Head of caudate nucleus (tissue), 42 donors: ENCODE measurements around the gene FGFRL1.

ENCODE experiments used
- DNase-seq, 42 donors: peaks; one replicate each; pipeline versions ENCODE4 v3.0.0 to v3.0.0-alpha.2; 2020 to 2021; ENCODE audit warnings: mixed read lengths in 7 of 42
- intact Hi-C: fragments of 100-400 bp; cut with DNase I; formaldehyde crosslinking; loops from one replicate; pipeline ENCODE4 v1.15.0; 2022

Gene FGFRL1

GRCh38 chr4:1027915-1028238 lies 16.5 kb downstream of the FGFRL1 start:
- intact Hi-C loops: no loop called here
- DNase-seq: no peak

- DNase-seq: no peak
- intact Hi-C loops: no loop called here
These were observed 17.3 kb downstream of the FGFRL1 start for GRCh38 chr4:1028574-1029220.

GRCh38 chr4:1029529-1029928 lies 18.1 kb downstream of the FGFRL1 start:
- no peak for DNase-seq
- intact Hi-C loops: no loop called here

- DNase-seq: no peak
- intact Hi-C loops: no loop called here
These were observed 18.6 kb downstream of the FGFRL1 start for GRCh38 chr4:1030031-1030430.

- no peak for DNase-seq
- intact Hi-C loops: no loop called here
These were observed 19.1 kb downstream of the FGFRL1 start for GRCh38 chr4:1030559-1030958.

GRCh38 chr4:1031346-1031745 lies 19.9 kb downstream of the FGFRL1 start:
- DNase-seq: no peak
- intact Hi-C loops: no loop called here

GRCh38 chr4:1031956-1032795 lies 20.8 kb downstream of the FGFRL1 start:
- DNase-seq: peak in 1 of 42 donors; percentile 46

GRCh38 chr4:1032861-1033260 lies 21.4 kb downstream of the FGFRL1 start:
- no peak for DNase-seq
- intact Hi-C loops: no loop called here

More at GRCh38 chr4:1031956-1032795, 20.8 kb downstream of the FGFRL1 start:
- intact Hi-C loops: no loop called here

GRCh38 chr4:1033840-1034551 lies 22.6 kb downstream of the FGFRL1 start:
- peak; percentile 17 to 85 (median 67) for DNase-seq
- intact Hi-C loops: loop anchor here (2.0 kb wide), 1 partner anchor 19 kb away; no protein-coding TSS in a partner anchor

GRCh38 chr4:1035510-1035909 lies 24.1 kb downstream of the FGFRL1 start:
- intact Hi-C loops: loop anchor here (2.0 kb wide), 1 partner anchor 21 kb away; no protein-coding TSS in a partner anchor
- peak; percentile 78 to 96 (median 91) for DNase-seq

GRCh38 chr4:1036095-1036494 lies 24.7 kb downstream of the FGFRL1 start:
- DNase-seq: no peak
- intact Hi-C loops: no loop called here

GRCh38 chr4:1036976-1037810 lies 25.8 kb downstream of the FGFRL1 start:
- DNase-seq: no peak
- intact Hi-C loops: no loop called here

GRCh38 chr4:1038948-1039492 lies 27.6 kb downstream of the FGFRL1 start:
- intact Hi-C loops: no loop called here
- DNase-seq: no peak

GRCh38 chr4:1039493-1040343 lies 28.3 kb downstream of the FGFRL1 start:
- intact Hi-C loops: no loop called here
- DNase-seq: no peak

GRCh38 chr4:1040344-1041146 lies 29.1 kb downstream of the FGFRL1 start:
- no peak for DNase-seq
- intact Hi-C loops: no loop called here

- DNase-seq: peak in 3 of 42 donors; percentile 9 to 62 (median 40)
- intact Hi-C loops: no loop called here
These were observed 29.9 kb downstream of the FGFRL1 start for GRCh38 chr4:1041147-1041935.
